Activated naive CD8-positive, alpha-beta T cell (primary cell): ENCODE measurements around the gene MGAT4A.

ENCODE experiments used
- H3K27ac Mint-ChIP-seq: one replicate; pipeline ENCODE4 v1.8.0; 2021; ENCODE audit warnings: mixed read lengths
- H3K27me3 Mint-ChIP-seq: one replicate; pipeline ENCODE4 v1.8.0; 2021; ENCODE audit warnings: mixed read lengths
- H3K36me3 Mint-ChIP-seq: one replicate; pipeline ENCODE4 v1.8.0; 2021; ENCODE audit warnings: mixed read lengths
- H3K4me1 Mint-ChIP-seq: one replicate; pipeline ENCODE4 v1.8.0; 2021; ENCODE audit warnings: low read depth, mixed read lengths
- H3K4me3 Mint-ChIP-seq: one replicate; pipeline ENCODE4 v1.8.0; 2021; ENCODE audit warnings: mild to moderate bottlenecking, mixed read lengths
- H3K9me3 Mint-ChIP-seq: one replicate; pipeline ENCODE4 v1.8.0; 2021; ENCODE audit warnings: low read depth, mixed read lengths

MGAT4A gene

DNA sequence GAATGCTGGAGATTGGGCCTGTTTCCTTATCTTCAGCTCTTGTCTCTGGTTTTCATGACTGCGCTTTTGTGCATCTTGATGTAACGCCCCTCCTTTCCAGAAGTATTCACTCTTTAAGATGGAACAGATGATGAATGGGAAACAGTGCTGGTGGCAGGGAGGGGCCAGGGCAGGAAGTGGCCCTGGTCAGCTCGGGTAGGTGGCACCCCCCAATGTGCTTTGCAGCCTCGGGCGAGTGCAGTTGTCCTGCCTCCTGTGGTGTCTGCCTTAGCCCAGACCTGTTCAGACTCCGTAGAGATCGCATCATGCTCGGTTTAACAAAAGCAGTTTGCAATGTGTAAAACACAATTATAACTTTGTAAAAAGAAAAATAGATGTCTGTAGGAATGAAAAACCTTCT, 17.0 kb upstream of the MGAT4A start:
- peaks cover 61% of the 10 kb centered on the region for H3K4me1 Mint-ChIP-seq
- H3K4me3 Mint-ChIP-seq = no peak overlapping the region
- no peaks in the 10 kb centered on the region for H3K27me3 Mint-ChIP-seq
- H3K9me3 Mint-ChIP-seq = no peaks in the 10 kb centered on the region
- H3K27ac Mint-ChIP-seq = no peak overlapping the region
- no peaks in the 10 kb centered on the region for H3K36me3 Mint-ChIP-seq

GRCh38 chr2:98746426-98746825, 15.5 kb upstream of the MGAT4A start:
- H3K9me3 Mint-ChIP-seq = no peaks in the 10 kb centered on the region
- no peaks in the 10 kb centered on the region for H3K36me3 Mint-ChIP-seq
- no peak overlapping the region for H3K27ac Mint-ChIP-seq
- no peak overlapping the region for H3K4me3 Mint-ChIP-seq
- H3K4me1 Mint-ChIP-seq = peaks cover 64% of the 10 kb centered on the region
- no peaks in the 10 kb centered on the region for H3K27me3 Mint-ChIP-seq

GRCh38 chr2:98744595-98744994, 13.7 kb upstream of the MGAT4A start:
- Mint-ChIP-seq H3K27ac (peak overlapping the region; percentile 41), H3K4me1 (peaks cover 72% of the 10 kb centered on the region), H3K4me3 (no peak overlapping the region), H3K9me3 (no peaks in the 10 kb centered on the region), H3K27me3 (no peaks in the 10 kb centered on the region), H3K36me3 (no peaks in the 10 kb centered on the region)

DNA sequence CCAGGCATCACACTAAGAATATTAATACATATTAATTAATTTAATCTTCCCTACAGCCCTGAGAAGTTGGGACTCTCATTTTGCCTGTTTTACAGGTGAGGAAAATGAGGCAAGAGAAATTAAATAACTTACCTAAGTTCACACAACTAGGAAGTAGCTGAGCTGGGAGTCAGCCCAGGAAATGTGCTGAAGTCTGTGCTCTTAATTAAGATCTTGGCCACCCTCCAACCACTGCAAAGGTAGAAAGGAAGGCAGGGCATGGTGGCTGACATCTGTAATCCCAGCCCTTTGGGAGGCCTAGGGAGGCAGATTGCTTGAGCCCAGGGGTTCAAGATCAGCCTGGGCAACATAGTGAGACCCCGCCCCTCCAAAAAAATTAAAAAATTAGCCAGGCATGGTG, 12.9 kb upstream of the MGAT4A start:
- Mint-ChIP-seq H3K4me3 (no peak overlapping the region), H3K4me1 (peaks cover 70% of the 10 kb centered on the region), H3K36me3 (no peaks in the 10 kb centered on the region), H3K27ac (peak overlapping the region; percentile 28), H3K27me3 (no peaks in the 10 kb centered on the region), H3K9me3 (no peaks in the 10 kb centered on the region)

DNA sequence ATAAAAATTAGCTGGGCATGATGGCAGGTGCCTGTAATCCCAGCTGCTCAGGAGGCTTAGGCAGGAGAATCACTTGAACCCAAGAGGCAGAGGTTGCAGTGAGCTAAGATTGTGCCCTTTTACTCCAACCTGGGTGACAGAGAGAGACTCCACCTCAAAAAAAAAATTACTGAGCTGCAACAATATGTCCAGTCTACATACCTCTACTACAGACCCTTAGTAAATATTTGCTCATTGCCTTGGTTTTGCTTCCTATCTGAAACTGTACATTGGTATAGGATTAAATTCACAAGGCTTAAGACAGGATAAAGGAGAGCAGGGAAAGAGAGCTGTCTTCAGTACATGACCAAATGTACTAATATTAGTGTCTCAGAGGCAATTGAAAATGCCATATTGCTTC, 8.1 kb upstream of the MGAT4A start:
- H3K4me3 Mint-ChIP-seq = no peak overlapping the region
- H3K27me3 Mint-ChIP-seq = no peaks in the 10 kb centered on the region
- H3K27ac Mint-ChIP-seq = no peak overlapping the region
- H3K4me1 Mint-ChIP-seq = peaks cover 76% of the 10 kb centered on the region
- peaks cover 4% of the 10 kb centered on the region for H3K36me3 Mint-ChIP-seq
- peaks cover 4% of the 10 kb centered on the region for H3K9me3 Mint-ChIP-seq

DNA sequence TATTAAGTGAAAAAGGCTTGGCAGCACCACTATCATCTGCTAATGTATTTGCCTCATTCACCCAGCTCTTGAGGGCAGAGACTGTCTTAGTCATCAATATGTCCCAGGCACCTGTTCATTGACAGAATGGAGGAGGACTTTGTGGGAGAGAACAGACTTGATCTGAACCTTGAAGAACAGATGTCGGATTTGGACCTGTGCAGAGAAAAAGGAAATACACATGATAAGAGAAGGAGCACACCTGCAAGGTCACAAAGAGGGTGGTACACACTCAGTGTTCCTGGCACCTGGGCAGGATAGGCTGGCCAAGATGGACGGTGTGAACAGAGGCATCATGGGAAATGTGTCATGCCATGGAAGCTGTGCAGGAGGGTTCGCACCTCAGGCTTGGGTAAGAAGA, 7.4 kb upstream of the MGAT4A start:
- H3K27me3 Mint-ChIP-seq = no peaks in the 10 kb centered on the region
- H3K9me3 Mint-ChIP-seq = peaks cover 4% of the 10 kb centered on the region
- H3K36me3 Mint-ChIP-seq = peaks cover 4% of the 10 kb centered on the region
- peak overlapping the region; percentile 9 for H3K4me3 Mint-ChIP-seq
- peaks cover 78% of the 10 kb centered on the region for H3K4me1 Mint-ChIP-seq
- peak overlapping the region; percentile 91 for H3K27ac Mint-ChIP-seq

DNA sequence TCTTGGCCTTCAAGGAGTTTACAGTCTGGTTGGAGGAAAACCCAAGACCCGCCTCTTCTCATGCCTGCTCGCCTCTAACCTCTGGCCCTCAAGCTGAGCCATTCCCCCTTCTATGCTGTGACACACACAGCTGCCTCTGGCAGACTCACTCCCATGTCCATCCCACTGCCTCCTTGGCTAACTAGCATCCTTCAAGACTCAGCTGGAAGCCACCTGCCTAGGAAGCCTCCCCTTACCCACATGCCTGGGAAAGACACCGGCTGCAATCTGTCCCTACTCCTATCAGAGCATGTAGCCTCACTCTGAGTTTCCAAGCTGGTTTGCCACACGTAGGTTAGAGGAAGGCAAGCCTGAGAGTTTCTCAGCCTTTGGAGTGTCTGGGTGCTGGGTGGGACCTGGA, 6.9 kb upstream of the MGAT4A start:
- Mint-ChIP-seq H3K36me3 (peaks cover 4% of the 10 kb centered on the region), H3K4me3 (peak overlapping the region; percentile 6), H3K27ac (peak overlapping the region; percentile 91), H3K9me3 (peaks cover 4% of the 10 kb centered on the region), H3K27me3 (no peaks in the 10 kb centered on the region), H3K4me1 (peaks cover 80% of the 10 kb centered on the region)

DNA sequence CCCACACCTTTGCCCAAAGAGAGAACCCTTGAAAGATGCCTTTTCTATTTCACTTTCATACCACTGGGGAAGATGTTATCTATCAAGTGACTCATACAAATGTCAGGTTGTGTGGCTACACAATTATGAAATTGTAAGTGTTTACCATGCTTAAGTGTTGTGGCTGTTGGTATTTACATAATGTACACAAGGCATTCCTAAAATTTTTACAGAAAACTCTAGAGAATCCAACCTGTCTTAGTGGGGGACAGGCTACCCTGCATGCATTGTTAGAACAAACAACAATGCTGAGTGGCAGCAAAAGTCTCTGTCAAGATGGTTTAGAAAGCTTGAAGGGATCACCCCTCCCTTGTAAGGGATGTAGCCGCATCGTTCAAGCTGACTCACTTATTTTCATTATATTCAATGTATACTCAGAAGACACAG, 5.5 kb upstream of the MGAT4A start:
- peaks cover 4% of the 10 kb centered on the region for H3K36me3 Mint-ChIP-seq
- H3K27me3 Mint-ChIP-seq = no peaks in the 10 kb centered on the region
- H3K27ac Mint-ChIP-seq = peak overlapping the region; percentile 91
- peaks cover 4% of the 10 kb centered on the region for H3K9me3 Mint-ChIP-seq
- peak overlapping the region; percentile 46 for H3K4me3 Mint-ChIP-seq
- H3K4me1 Mint-ChIP-seq = peaks cover 83% of the 10 kb centered on the region

DNA sequence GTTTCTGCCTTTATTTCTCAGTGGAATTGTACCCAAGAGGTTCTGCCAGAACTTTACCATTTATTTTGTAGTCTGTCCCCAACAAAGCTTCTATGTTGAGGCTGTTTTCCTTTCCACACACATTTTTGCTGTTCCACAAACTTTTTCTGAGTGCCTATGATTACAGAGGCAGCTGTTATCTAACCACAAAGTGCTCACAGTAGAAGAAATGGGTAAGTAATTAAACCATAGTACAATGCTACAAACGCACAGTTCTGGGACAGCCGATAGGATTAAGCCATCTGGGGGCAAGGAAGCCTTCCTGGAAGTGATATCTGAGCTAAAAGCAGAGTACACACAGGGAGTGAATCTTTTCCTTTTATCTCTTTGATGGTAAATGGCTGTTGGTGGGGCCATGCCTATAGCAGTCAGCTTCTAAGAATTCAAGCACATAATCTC, 3.9 kb upstream of the MGAT4A start:
- Mint-ChIP-seq H3K9me3 (peaks cover 4% of the 10 kb centered on the region), H3K27ac (peak overlapping the region; percentile 96), H3K27me3 (no peaks in the 10 kb centered on the region), H3K4me3 (peak overlapping the region; percentile 81), H3K36me3 (peaks cover 4% of the 10 kb centered on the region), H3K4me1 (peaks cover 70% of the 10 kb centered on the region)

GRCh38 chr2:98734162-98734561, 3.2 kb upstream of the MGAT4A start:
- H3K4me1 Mint-ChIP-seq = peaks cover 73% of the 10 kb centered on the region
- peak overlapping the region; percentile 81 for H3K4me3 Mint-ChIP-seq
- H3K27ac Mint-ChIP-seq = peak overlapping the region; percentile 96
- H3K27me3 Mint-ChIP-seq = no peaks in the 10 kb centered on the region
- H3K9me3 Mint-ChIP-seq = peaks cover 4% of the 10 kb centered on the region
- H3K36me3 Mint-ChIP-seq = peaks cover 4% of the 10 kb centered on the region

DNA sequence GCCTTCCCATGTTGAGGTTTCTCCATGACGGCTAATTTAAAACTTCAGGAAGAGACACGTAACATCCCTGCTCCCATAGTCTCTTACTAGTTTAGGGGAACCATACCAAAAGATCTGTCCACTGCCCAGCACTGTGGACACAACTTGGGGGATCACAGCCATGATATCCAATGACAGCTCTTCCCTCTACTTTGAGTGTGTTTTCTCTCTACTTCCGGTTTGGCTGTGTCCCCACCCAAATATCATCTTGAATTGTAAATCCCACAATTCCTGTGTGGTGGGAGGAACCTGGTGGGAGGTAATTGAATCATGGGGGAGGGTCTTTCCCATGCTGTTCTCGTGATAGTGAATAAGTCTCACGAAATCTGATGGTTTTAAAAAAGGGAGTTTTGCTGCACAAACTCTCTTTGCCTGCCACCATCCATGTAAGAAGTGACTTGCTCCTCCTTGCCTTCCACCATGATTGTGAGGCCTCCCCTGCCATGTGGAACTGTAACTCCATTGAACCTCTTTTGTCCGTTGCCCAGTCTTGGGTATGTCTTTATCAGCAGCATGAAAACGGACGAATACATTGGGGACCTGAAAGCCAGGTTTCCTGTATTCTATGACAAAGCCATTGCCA, 1.6 kb upstream of the MGAT4A start:
- Mint-ChIP-seq H3K4me3 (peak overlapping the region; percentile 95), H3K36me3 (no peaks in the 10 kb centered on the region), H3K4me1 (peaks cover 72% of the 10 kb centered on the region)

GRCh38 chr2:98731894-98732349, 990 bp upstream of the MGAT4A start:
- peak overlapping the region; percentile 96 for H3K27ac Mint-ChIP-seq
- peak overlapping the region; percentile 95 for H3K4me3 Mint-ChIP-seq
- no peaks in the 10 kb centered on the region for H3K9me3 Mint-ChIP-seq
- peaks cover 72% of the 10 kb centered on the region for H3K4me1 Mint-ChIP-seq
- H3K27me3 Mint-ChIP-seq = no peaks in the 10 kb centered on the region
- no peaks in the 10 kb centered on the region for H3K36me3 Mint-ChIP-seq

More for the DNA sequence above, 1.6 kb upstream of the MGAT4A start:
- Mint-ChIP-seq H3K27ac (peak overlapping the region; percentile 96), H3K9me3 (no peaks in the 10 kb centered on the region), H3K27me3 (no peaks in the 10 kb centered on the region)

- Mint-ChIP-seq H3K9me3 (no peaks in the 10 kb centered on the region), H3K4me1 (peaks cover 74% of the 10 kb centered on the region)
These were observed 258 bp downstream of the MGAT4A start for GRCh38 chr2:98730707-98731040.

GRCh38 chr2:98730053-98730706, 752 bp downstream of the MGAT4A start:
- peak overlapping the region; percentile 88 for H3K4me3 Mint-ChIP-seq
- H3K27me3 Mint-ChIP-seq = no peaks in the 10 kb centered on the region
- peaks cover 76% of the 10 kb centered on the region for H3K4me1 Mint-ChIP-seq
- H3K36me3 Mint-ChIP-seq = no peaks in the 10 kb centered on the region
- peak overlapping the region; percentile 87 for H3K27ac Mint-ChIP-seq
- no peaks in the 10 kb centered on the region for H3K9me3 Mint-ChIP-seq

More at GRCh38 chr2:98730707-98731040, 258 bp downstream of the MGAT4A start:
- H3K27ac Mint-ChIP-seq = no peak overlapping the region
- peak overlapping the region; percentile 88 for H3K4me3 Mint-ChIP-seq
- H3K27me3 Mint-ChIP-seq = no peaks in the 10 kb centered on the region
- H3K36me3 Mint-ChIP-seq = no peaks in the 10 kb centered on the region

DNA sequence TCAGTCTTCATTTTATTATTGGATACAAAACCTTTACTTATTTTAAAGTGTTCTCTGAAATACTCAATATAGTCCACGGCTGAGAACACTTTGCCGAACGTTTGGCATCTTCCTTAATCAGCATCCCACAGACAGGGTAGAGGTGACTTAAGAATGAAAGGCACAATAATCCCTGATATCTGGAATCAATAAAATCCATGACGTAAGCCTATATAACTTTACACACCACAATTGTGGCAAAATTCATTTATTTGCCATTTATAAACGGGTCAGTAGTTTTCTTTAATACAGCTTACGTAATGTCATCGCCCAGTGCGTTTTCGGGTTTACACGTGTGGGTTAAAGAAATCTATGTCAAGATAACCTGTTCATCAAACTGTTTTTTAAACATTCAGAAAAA, 1.3 kb downstream of the MGAT4A start:
- Mint-ChIP-seq H3K9me3 (no peaks in the 10 kb centered on the region), H3K4me3 (peak overlapping the region; percentile 88), H3K36me3 (no peaks in the 10 kb centered on the region), H3K4me1 (peaks cover 76% of the 10 kb centered on the region), H3K27ac (peak overlapping the region; percentile 87), H3K27me3 (no peaks in the 10 kb centered on the region)
